Rectal smooth muscle tissue (tissue), 1 donor: ENCODE measurements around the gene DYNLL2.
"Not testable (repeated sequence)": the region's sequence is repeated elsewhere in the genome, so short reads cannot be mapped to it uniquely, and the experiment has no call there.

Experiments
- H3K27ac ChIP-seq: one replicate; pipeline ENCODE4 v1.7.0; 2013; ENCODE audit warnings: low read depth, low read length, inconsistent platforms
- H3K27me3 ChIP-seq: one replicate; pipeline ENCODE4 v1.7.0; 2013; ENCODE audit warnings: low read length; ENCODE audit not compliant: control insufficient read depth, insufficient read depth
- H3K36me3 ChIP-seq: one replicate; pipeline ENCODE4 v1.7.0; 2013; ENCODE audit warnings: low read length; ENCODE audit not compliant: control insufficient read depth, insufficient read depth
- H3K4me1 ChIP-seq: one replicate; pipeline ENCODE4 v1.7.0; 2013; ENCODE audit warnings: low read length; ENCODE audit not compliant: control insufficient read depth, insufficient read depth
- H3K4me3 ChIP-seq: one replicate; pipeline ENCODE4 v1.7.0; 2013; ENCODE audit warnings: low read length
- H3K9ac ChIP-seq: one replicate; pipeline ENCODE4 v1.7.0; 2013; ENCODE audit warnings: low read length

DYNLL2 gene

GRCh38 chr17:58117382-58117781 lies 34.2 kb downstream of the DYNLL2 start:
- H3K27ac ChIP-seq = no peak overlapping the region
- H3K4me3 ChIP-seq = no peak overlapping the region
- H3K4me1 ChIP-seq = no peaks in the 10 kb centered on the region
- H3K36me3 ChIP-seq = no peaks in the 10 kb centered on the region
- no peaks in the 10 kb centered on the region for H3K27me3 ChIP-seq
- no peak overlapping the region for H3K9ac ChIP-seq

- Histone ChIP-seq H3K27ac (no peak overlapping the region), H3K36me3 (no peaks in the 10 kb centered on the region), H3K4me1 (no peaks in the 10 kb centered on the region), H3K9ac (no peak overlapping the region), H3K27me3 (no peaks in the 10 kb centered on the region), H3K4me3 (no peak overlapping the region)
Observed at GRCh38 chr17:58119491-58119890, 36.3 kb downstream of the DYNLL2 start.

DNA sequence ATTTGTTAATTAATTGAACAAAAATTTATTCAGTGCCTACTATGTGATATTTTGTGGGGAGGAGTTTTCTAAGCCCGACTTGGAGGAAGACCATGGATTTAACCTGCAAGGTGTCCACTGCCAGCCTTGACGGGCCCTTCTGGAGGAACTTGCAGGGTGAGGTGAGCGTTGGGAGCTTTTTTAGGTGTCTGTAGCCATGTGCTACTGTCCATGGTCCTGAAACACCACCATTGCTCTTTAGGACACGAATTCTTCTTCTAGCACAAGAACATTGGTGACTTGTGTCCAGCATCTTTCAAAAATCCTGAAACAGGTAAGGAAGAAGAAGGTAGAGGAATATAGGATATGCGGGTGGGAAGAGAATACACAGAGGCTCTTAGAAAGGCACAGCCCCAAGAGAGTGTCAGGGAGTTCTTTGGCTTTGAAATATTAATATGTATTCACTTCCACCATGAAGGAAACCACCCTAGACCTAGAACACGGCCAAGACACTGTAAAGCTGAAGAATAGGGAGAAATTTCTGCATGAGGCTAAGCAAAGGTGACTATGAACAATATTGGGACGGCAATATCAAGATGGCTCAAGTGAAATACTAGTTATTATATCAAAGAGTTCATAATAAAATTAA lies 37.1 kb downstream of the DYNLL2 start:
- Histone ChIP-seq H3K36me3 (no peaks in the 10 kb centered on the region), H3K4me3 (no peak overlapping the region), H3K9ac (no peak overlapping the region), H3K27me3 (no peaks in the 10 kb centered on the region), H3K27ac (no peak overlapping the region), H3K4me1 (no peaks in the 10 kb centered on the region)

DNA sequence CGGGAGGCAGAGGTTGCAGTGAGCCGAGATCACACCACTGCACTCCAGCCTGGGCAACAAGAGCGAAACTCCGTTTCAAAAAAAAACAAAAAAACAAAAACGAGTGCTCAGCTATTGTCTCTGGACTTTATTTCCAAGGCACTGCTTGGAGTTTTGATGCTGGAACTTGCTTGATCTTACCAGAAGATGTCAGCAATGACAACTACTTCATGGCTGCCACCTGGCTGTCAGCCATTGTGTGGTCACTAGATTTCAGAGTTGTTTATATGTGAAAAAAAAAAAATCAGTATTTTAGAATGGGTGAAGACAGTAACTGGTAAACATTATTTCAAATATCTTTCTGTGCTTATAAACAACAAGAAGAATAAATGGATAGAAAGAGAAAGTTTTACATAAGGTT lies 38.7 kb downstream of the DYNLL2 start:
- H3K4me1 ChIP-seq = no peaks in the 10 kb centered on the region
- H3K27me3 ChIP-seq = no peaks in the 10 kb centered on the region
- H3K27ac ChIP-seq = no peak overlapping the region
- no peak overlapping the region for H3K9ac ChIP-seq
- H3K36me3 ChIP-seq = no peaks in the 10 kb centered on the region
- H3K4me3 ChIP-seq = no peak overlapping the region

DNA sequence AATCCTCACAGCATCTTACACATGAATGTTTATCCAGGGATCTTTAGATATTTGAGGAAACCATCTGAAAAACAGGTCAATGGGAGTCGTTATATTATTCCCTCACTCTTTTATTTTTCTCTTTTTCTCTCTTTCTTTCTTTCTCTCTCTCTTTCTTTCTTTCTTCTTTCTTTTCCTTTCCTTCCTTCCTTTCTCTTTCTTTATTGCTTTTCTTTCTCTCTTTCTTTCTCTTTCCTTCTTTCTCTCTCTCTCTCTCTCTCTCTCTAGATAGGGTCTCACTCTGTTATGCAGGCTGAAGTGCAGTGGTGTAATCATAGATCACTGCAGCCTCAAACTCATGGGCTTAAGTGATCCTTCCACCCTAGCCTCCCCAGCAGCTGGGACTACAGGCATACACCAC lies 44.6 kb downstream of the DYNLL2 start:
- H3K27me3 ChIP-seq = no peaks in the 10 kb centered on the region
- no peak overlapping the region for H3K9ac ChIP-seq
- H3K27ac ChIP-seq = no peak overlapping the region
- H3K4me3 ChIP-seq = no peak overlapping the region
- H3K4me1 ChIP-seq = no peaks in the 10 kb centered on the region
- no peaks in the 10 kb centered on the region for H3K36me3 ChIP-seq

DNA sequence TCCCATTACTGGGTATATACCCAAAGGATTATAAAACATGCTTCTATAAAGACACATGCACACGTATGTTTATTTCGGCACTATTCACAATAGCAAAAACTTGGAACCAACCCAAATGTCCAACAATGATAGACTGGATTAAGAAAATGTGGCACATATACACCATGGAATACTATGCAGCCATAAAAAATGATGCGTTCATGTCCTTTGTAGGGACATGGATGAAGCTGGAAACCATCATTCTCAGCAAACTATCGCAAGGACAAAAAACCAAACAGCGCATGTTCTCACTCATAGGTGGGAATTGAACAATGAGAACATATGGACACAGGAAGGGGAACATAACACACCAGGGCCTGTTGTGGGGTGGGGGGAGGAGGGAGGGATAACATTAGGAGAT lies 49.5 kb downstream of the DYNLL2 start:
- not testable (repeated sequence) for H3K9ac ChIP-seq, H3K27me3 ChIP-seq, H3K36me3 ChIP-seq

DNA sequence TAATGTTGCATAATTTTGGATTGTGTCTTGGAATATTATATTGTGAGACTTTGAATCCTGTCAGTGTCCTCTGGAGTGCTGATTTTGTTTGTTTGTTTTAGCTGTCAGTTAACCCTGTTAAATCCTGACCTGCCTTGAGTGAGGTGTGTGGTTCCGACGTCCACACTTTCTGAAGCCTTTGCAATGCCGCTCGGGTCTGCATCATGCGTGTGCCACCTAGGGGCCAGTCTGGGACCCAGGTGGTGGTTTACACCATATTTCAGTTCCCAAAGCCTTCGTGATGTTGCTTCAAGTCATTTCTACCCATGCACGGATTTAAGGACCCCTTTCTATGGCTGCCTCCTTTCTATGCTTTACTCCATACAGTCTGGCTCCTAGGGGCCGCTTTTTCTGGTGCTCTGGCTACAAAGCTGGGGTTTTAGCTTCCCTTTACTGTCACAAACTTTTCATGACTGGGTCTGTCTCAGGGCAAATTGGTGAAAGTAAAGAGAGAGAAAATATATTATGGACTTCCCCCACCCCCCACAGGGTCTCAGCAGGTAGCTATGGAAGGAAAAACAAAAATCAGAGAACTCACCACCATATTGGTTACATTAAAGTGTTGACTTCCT lies 53.6 kb downstream of the DYNLL2 start:
- Histone ChIP-seq H3K4me1 (no peaks in the 10 kb centered on the region), H3K27me3 (peaks cover 3% of the 10 kb centered on the region), H3K36me3 (no peaks in the 10 kb centered on the region), H3K27ac (no peak overlapping the region), H3K9ac (no peak overlapping the region), H3K4me3 (no peak overlapping the region)

More for the DNA sequence above, 49.5 kb downstream of the DYNLL2 start:
- not testable (repeated sequence) for H3K27ac ChIP-seq, H3K4me3 ChIP-seq, H3K4me1 ChIP-seq

GRCh38 chr17:58141505-58141904 lies 58.3 kb downstream of the DYNLL2 start:
- no peak overlapping the region for H3K4me3 ChIP-seq
- no peak overlapping the region for H3K9ac ChIP-seq
- no peak overlapping the region for H3K27ac ChIP-seq
- peaks cover 3% of the 10 kb centered on the region for H3K27me3 ChIP-seq
- H3K36me3 ChIP-seq = no peaks in the 10 kb centered on the region
- no peaks in the 10 kb centered on the region for H3K4me1 ChIP-seq

DNA sequence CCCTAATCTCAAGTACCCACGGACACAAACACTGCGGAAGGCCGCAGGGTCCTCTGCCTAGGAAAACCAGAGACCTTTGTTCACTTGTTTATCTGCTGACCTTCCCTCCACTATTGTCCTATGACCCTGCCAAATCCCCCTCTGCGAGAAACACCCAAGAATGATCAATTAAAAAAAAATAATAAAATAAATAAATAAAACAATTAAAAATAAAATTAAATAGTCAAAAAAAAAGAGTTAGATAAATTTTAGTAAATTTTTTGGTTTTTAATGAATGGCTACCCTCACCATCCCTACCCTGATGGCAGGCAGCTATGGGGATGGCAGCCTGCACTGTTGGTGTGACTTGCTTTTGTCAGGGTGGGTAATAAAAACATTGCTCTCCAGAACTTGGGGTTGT lies 60.1 kb downstream of the DYNLL2 start:
- not testable (repeated sequence) for H3K27ac ChIP-seq, H3K27me3 ChIP-seq, H3K36me3 ChIP-seq, H3K4me3 ChIP-seq, H3K9ac ChIP-seq, H3K4me1 ChIP-seq

- H3K4me3 ChIP-seq = no peak overlapping the region
- no peak overlapping the region for H3K27ac ChIP-seq
- no peaks in the 10 kb centered on the region for H3K4me1 ChIP-seq
- H3K27me3 ChIP-seq = peaks cover 5% of the 10 kb centered on the region
- H3K9ac ChIP-seq = no peak overlapping the region
- no peaks in the 10 kb centered on the region for H3K36me3 ChIP-seq
Observed at GRCh38 chr17:58144801-58145200, 61.6 kb downstream of the DYNLL2 start.
